GM12873 (cell line): ENCODE data around the gene SORCS2.

Experiments
- CTCF ChIP-seq: IDR thresholded peaks from 2 replicates; pipeline ENCODE4 v1.5.1; 2012; ENCODE audit warnings: low read depth, mild to moderate bottlenecking, moderate library complexity, low read length, control low read depth; ENCODE audit not compliant: insufficient read depth; ENCODE audit errors: missing control alignments

Gene SORCS2

GRCh38 chr4:7332216-7333023, 140.1 kb downstream of the SORCS2 start:
- TF ChIP-seq CTCF: no peak

GRCh38 chr4:7333024-7333780, 140.9 kb downstream of the SORCS2 start:
- no peak for TF ChIP-seq CTCF

GRCh38 chr4:7333801-7334421, 141.6 kb downstream of the SORCS2 start:
- no peak for TF ChIP-seq CTCF

GRCh38 chr4:7334521-7335275, 142.4 kb downstream of the SORCS2 start:
- TF ChIP-seq CTCF: no peak

- peak; percentile 91 for TF ChIP-seq CTCF
These were observed 143.2 kb downstream of the SORCS2 start for GRCh38 chr4:7335344-7336066.

GRCh38 chr4:7336067-7336569, 143.8 kb downstream of the SORCS2 start:
- no peak for TF ChIP-seq CTCF
